GM12864 (cell line): ENCODE measurements around the gene TOR2A.

Experiments
- DNase-seq: peaks from one replicate; pipeline ENCODE4 v3.0.0-alpha.2; 2011; ENCODE audit warnings: low read depth
- H3K4me3 ChIP-seq: 2 replicates; pipeline ENCODE4 v1.5.1; 2011; ENCODE audit warnings: mild to moderate bottlenecking, low read depth, low read length, control low read depth
- CTCF ChIP-seq: IDR thresholded peaks from 2 replicates; pipeline ENCODE4 v1.5.1; 2011; ENCODE audit warnings: low read depth, mild to moderate bottlenecking, moderate library complexity, low read length, control low read depth, inconsistent platforms; ENCODE audit errors: missing control alignments

The TOR2A gene

GRCh38 chr9:127768698-127769097 lies 33.6 kb upstream of the TOR2A start:
- H3K4me3 ChIP-seq, result no peak overlapping the region
- TF ChIP-seq CTCF, result no peak
- DNase-seq, result no peak

GRCh38 chr9:127767909-127768331 lies 32.8 kb upstream of the TOR2A start:
- H3K4me3 ChIP-seq, result no peak overlapping the region
- no peak for TF ChIP-seq CTCF
- no peak for DNase-seq

- H3K4me3 ChIP-seq, result no peak overlapping the region
- DNase-seq, result no peak
- no peak for TF ChIP-seq CTCF
Measured at GRCh38 chr9:127767410-127767809, 32.3 kb upstream of the TOR2A start.

- no peak for DNase-seq
- TF ChIP-seq CTCF, result no peak
- no peak overlapping the region for H3K4me3 ChIP-seq
Measured at GRCh38 chr9:127765418-127765817, 30.3 kb upstream of the TOR2A start.

- TF ChIP-seq CTCF, result peak; percentile 63
- DNase-seq, result no peak
- H3K4me3 ChIP-seq, result no peak overlapping the region
Measured at GRCh38 chr9:127763918-127764384, 28.9 kb upstream of the TOR2A start.

- no peak for DNase-seq
- no peak overlapping the region for H3K4me3 ChIP-seq
- TF ChIP-seq CTCF, result no peak
Measured at GRCh38 chr9:127762111-127762676, 27.1 kb upstream of the TOR2A start.

GRCh38 chr9:127761491-127761956 lies 26.4 kb upstream of the TOR2A start:
- no peak for DNase-seq
- H3K4me3 ChIP-seq, result no peak overlapping the region
- no peak for TF ChIP-seq CTCF
